K562 (cell line): ENCODE measurements around the gene FLVCR2. TPM values are rescaled to one million over a fixed set of nuclear protein-coding genes. Genes with fewer than 3 reads are reported as not detected.

ENCODE experiments used
- ATAC-seq: fragments of 200-7000 bp; cut with Tn5 transposase; 3 replicates; pipeline ENCODE4 v1.9.1; 2020; ENCODE audit warnings: moderate library complexity
- BruUV-seq: library from RNA; stranded (reverse); fragments of 400-500 nt; replicated peaks from 2 replicates; lab custom pipeline; 2021; lab: Mats Ljungman, UMichigan
- CTCF ChIA-PET: fragments of 300-600 bp; formaldehyde crosslinking; extraction: SDS; loops from one replicate; lab custom pipeline; 2021; ENCODE audit warnings: low intra/inter-chr PET ratio; lab: Yijun Ruan, JAX
- POLR2A ChIA-PET: fragments of 300-600, 350-650 bp; sonication (Branson Sonifier 250); formaldehyde crosslinking; extraction: SDS; loops from one replicate; lab custom pipeline; 2021; ENCODE audit warnings: antibody characterized with exemption, inconsistent platforms; lab: Yijun Ruan, JAX
- DNase-seq, 4 experiments: peaks; one replicate each; pipeline versions ENCODE4 v3.0.0 to v3.0.0-alpha.2; 2011 to 2018; ENCODE audit warnings: low spot score in 3 of 4, mixed read lengths in 3 of 4; ENCODE audit errors: extremely low read depth in 1 of 4
- FAIRE-seq: peaks from 2 replicates; lab custom pipeline; 2011; peaks lifted over from hg19 to GRCh38; lab: Jason Lieb, UNC
- H2AFZ ChIP-seq: 2 replicates; pipeline ENCODE4 v1.6.0; 2011; ENCODE audit warnings: low read depth, low read length, control low read depth, inconsistent platforms
- H3K27ac ChIP-seq: fragments of 200-600 bp; 3 replicates; pipeline ENCODE4 v1.8.0; 2011; ENCODE audit warnings: low read depth, mild to moderate bottlenecking, control low read depth, inconsistent platforms, low read length, moderate library complexity, mixed read lengths; ENCODE audit errors: extremely low read depth
- H3K27me3 ChIP-seq, 2 experiments: fragments of 300-600 bp in 1 of 2; 2 replicates in 1 of 2; 3 replicates in 1 of 2; pipeline versions ENCODE4 v1.6.0 to v1.8.0; 2011; ENCODE audit warnings: inconsistent platforms in 2 of 2, low read length in 2 of 2, mild to moderate bottlenecking in 1 of 2, mixed read lengths in 1 of 2, moderate library complexity in 1 of 2; ENCODE audit not compliant: control insufficient read depth in 2 of 2, insufficient read depth in 2 of 2
- H3K36me3 ChIP-seq: fragments of 300-600 bp; 3 replicates; pipeline ENCODE4 v1.8.0; 2011; ENCODE audit warnings: mild to moderate bottlenecking, low read length, inconsistent platforms; ENCODE audit not compliant: control insufficient read depth, insufficient read depth
- H3K4me1 ChIP-seq, 2 experiments: fragments of 200-600 bp in 1 of 2; replicated peaks in 1 of 2; 2 replicates in 1 of 2; 3 replicates in 1 of 2; pipeline versions ENCODE4 v1.5.1 to v1.8.0; 2011; ENCODE audit warnings: inconsistent platforms in 2 of 2, low read length in 2 of 2, mild to moderate bottlenecking in 1 of 2, mixed read lengths in 1 of 2, moderate library complexity in 1 of 2; ENCODE audit not compliant: control insufficient read depth in 2 of 2, insufficient read depth in 2 of 2
- H3K4me2 ChIP-seq: 2 replicates; pipeline ENCODE4 v1.6.1; 2011; ENCODE audit warnings: low read length, control low read depth, inconsistent platforms, mixed read lengths; ENCODE audit not compliant: insufficient read depth
- H3K4me3 ChIP-seq: fragments of 200-600 bp; sonication (generic), shearing (Covaris generic); 2 replicates; pipeline ENCODE4 v1.5.1; 2016; ENCODE audit warnings: control low read depth, inconsistent platforms
- H3K79me2 ChIP-seq: fragments of 200-600 bp; 3 replicates; pipeline ENCODE4 v1.8.0; 2011; ENCODE audit warnings: low read length, inconsistent platforms; ENCODE audit not compliant: control insufficient read depth, insufficient read depth
- H3K9ac ChIP-seq, 2 experiments: 2 replicates each; pipeline versions ENCODE4 v1.6.0 to v1.6.1; 2011; ENCODE audit warnings: low read depth in 2 of 2, low read length in 2 of 2, control low read depth in 1 of 2, inconsistent platforms in 1 of 2, mild to moderate bottlenecking in 1 of 2, mixed read lengths in 1 of 2; ENCODE audit not compliant: insufficient read depth in 1 of 2
- H3K9me1 ChIP-seq: one replicate; pipeline ENCODE4 v1.6.0; 2011; ENCODE audit warnings: inconsistent platforms, mild to moderate bottlenecking, low read length, moderate library complexity; ENCODE audit not compliant: control insufficient read depth, insufficient read depth
- H3K9me3 ChIP-seq: replicated peaks from 2 replicates; pipeline ENCODE4 v1.5.1; 2011; ENCODE audit warnings: low read depth, low read length, inconsistent platforms; ENCODE audit not compliant: control insufficient read depth, insufficient read depth
- H4K20me1 ChIP-seq: replicated peaks from 2 replicates; pipeline ENCODE4 v1.6.1; 2011; ENCODE audit warnings: low read length, inconsistent platforms, mixed read lengths; ENCODE audit not compliant: control insufficient read depth, insufficient read depth
- CBFA2T2 ChIP-seq: fragments of 450-650 bp; conservative IDR thresholded peaks from 2 replicates; pipeline ENCODE4 v1.6.1; 2017; ENCODE audit warnings: mild to moderate bottlenecking
- GATA2 ChIP-seq: sonication (generic); formaldehyde crosslinking; IDR thresholded peaks from 2 replicates; pipeline ENCODE4 v1.4.0; 2020; ENCODE audit warnings: mild to moderate bottlenecking, missing genetic modification reagents
- NCOR1 ChIP-seq: fragments of 450-650 bp; IDR thresholded peaks from 2 replicates; pipeline ENCODE4 v1.6.1; 2016; ENCODE audit warnings: mild to moderate bottlenecking, moderate library complexity
- POLR2AphosphoS2 ChIP-seq: IDR thresholded peaks from 2 replicates; pipeline ENCODE4 v1.6.1; 2012; ENCODE audit warnings: low read length, improper control_type of control experiment
- ZBTB11 ChIP-seq, 3 experiments: fragments of 200-800 bp in 1 of 3; fragments of 250-450 bp in 1 of 3; fragments of 450-650 bp in 1 of 3; sonication (Bioruptor Pico) in 1 of 3; sonication (Bioruptor generic) in 1 of 3; formaldehyde crosslinking in 1 of 3; IDR thresholded peaks; 2 replicates each; pipeline versions ENCODE4 v1.6.1 to v1.8.0; 2016 to 2022; ENCODE audit warnings: mild to moderate bottlenecking in 2 of 3, missing genetic modification characterization in 2 of 3, missing compliant biosample characterization in 1 of 3, moderate library complexity in 1 of 3
- ZNF121 ChIP-seq: sonication (generic); formaldehyde crosslinking; conservative IDR thresholded peaks from 2 replicates; pipeline ENCODE4 v1.8.0; 2022; ENCODE audit warnings: missing genetic modification reagents
- WGBS: fragments of 100-300 bp; shearing (Covaris generic); methylation state at CpG from one replicate; pipeline ENCODE4 v1.1.6; 2016; ENCODE audit warnings: low coverage, mixed read lengths; ENCODE audit not compliant: insufficient coverage; ENCODE audit errors: missing lambda C conversion rate; 5-methylcytosine and 5-hydroxymethylcytosine counted together
- in situ Hi-C: fragments of 300-500 bp; cut with MboI; formaldehyde crosslinking; loops from 4 replicates; pipeline ENCODE4 v1.15.0; 2018; ENCODE audit warnings: inconsistent platforms, mixed read lengths
- intact Hi-C: fragments of 100-400 bp; cut with micrococcal nuclease; formaldehyde crosslinking; loops from 2 replicates; pipeline ENCODE4 v1.14.2; 2022
- polyA plus RNA-seq, 8 experiments: library from polyadenylated mRNA; depleted of rRNA in 4 of 8; stranded (reverse) in 5 of 8; unstranded in 3 of 8; fragments of >200 nt; fragmentation: Nextera tagmentation in 2 of 8; fragmentation: Illumina TruSeq in 1 of 8; extraction: Ambion mirVana in 2 of 8; extraction: Trizol in 1 of 8; gene quantifications; 2 replicates each; pipeline versions ENCODE4 v1.2.1 to v1.2.3, GENCODE V29; 2011 to 2014; ENCODE audit warnings: inconsistent platforms in 1 of 8, missing spikeins in 1 of 8
- total RNA-seq, 7 experiments: library from RNA; depleted of rRNA in 6 of 7; stranded (reverse); fragments of >200 nt in 6 of 7; fragmentation: Illumina TruSeq in 2 of 7; extraction: Trizol in 2 of 7; gene quantifications; 2 replicates each; pipeline versions ENCODE4 v1.2.1 to v1.2.3, GENCODE V29; 2011 to 2021; ENCODE audit warnings: low replicate concordance in 1 of 7
- TF ChIP-seq, protein P1 (sequence below): sonication (generic); formaldehyde crosslinking; IDR thresholded peaks from 2 replicates; pipeline ENCODE4 v1.8.0; 2022; ENCODE audit warnings: mild to moderate bottlenecking, low read depth, missing genetic modification reagents

Gene FLVCR2
- total and polyA plus RNA-seq, 9 of the 15 experiments (the other 6 are each of a cell fraction or from before 2014, with no cell fraction given) = 1.5 TPM; not detected in 8

DNA sequence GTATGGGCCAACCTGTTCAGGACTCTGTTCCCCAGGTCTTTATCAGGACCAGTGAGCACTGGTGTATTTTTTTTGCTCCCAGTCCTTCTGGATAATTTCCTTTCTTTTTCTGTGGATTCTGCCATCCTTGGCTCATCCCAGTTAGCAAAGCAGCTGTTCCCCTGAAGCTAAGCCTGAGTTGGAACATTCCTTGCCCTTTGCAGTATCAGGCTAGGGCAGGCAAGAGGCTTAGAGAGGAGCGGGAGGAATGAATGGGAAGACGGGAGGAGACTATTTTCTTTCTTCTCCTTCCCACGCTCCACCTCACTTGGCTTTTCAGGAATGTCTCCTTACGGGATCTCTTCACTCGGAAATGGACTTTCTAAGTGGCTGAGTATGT, 53.0 kb downstream of the FLVCR2 start:
- H3K36me3 ChIP-seq = no peaks in the 10 kb centered on the region
- H4K20me1 ChIP-seq = no peaks in the 10 kb centered on the region
- no peak for FAIRE-seq
- H3K79me2 ChIP-seq = no peaks in the 10 kb centered on the region
- H3K27me3 ChIP-seq = peaks cover 2 to 21% of the 10 kb centered on the region in 2 experiments; a peak in 3 of 5 replicates
- TF ChIP-seq CBFA2T2 (no peak), ZBTB11 (CRISPR knock-in tag; IDR thresholded peaks at IDR 0.05) (no peak), GATA2 (CRISPR knock-in tag) (no peak), POLR2AphosphoS2 (no peak), ZNF121 (CRISPR knock-in tag) (no peak), NCOR1 (no peak)
- TF ChIP-seq, protein P1, sequence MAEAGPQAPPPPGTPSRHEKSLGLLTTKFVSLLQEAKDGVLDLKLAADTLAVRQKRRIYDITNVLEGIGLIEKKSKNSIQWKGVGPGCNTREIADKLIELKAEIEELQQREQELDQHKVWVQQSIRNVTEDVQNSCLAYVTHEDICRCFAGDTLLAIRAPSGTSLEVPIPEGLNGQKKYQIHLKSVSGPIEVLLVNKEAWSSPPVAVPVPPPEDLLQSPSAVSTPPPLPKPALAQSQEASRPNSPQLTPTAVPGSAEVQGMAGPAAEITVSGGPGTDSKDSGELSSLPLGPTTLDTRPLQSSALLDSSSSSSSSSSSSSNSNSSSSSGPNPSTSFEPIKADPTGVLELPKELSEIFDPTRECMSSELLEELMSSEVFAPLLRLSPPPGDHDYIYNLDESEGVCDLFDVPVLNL (CRISPR knock-in tag) = no peak
- TF ChIP-seq, all 486 proteins: peak for 0
- Histone ChIP-seq H3K27ac (no peak overlapping the region), H3K9ac (no peak overlapping the region), H2AFZ (no peak overlapping the region), H3K4me2 (no peak overlapping the region), H3K9me1 (no peaks in the 10 kb centered on the region), H3K4me3 (no peak overlapping the region), H3K4me1 (no peaks in the 10 kb centered on the region), H3K9me3 (no peaks in the 10 kb centered on the region)
- intact Hi-C loops = no loop called here
- 0% methylated on average over 4 of the region's 5 CpGs for WGBS
- BruUV-seq = no TSS peak
- ChIA-PET CTCF (no interaction called here), POLR2A (no interaction called here)
- ATAC-seq = no peak
- no peak for DNase-seq
- in situ Hi-C loops = no loop called here
